ENCODE measurements around the gene IKZF1.

The IKZF1 gene

DNA sequence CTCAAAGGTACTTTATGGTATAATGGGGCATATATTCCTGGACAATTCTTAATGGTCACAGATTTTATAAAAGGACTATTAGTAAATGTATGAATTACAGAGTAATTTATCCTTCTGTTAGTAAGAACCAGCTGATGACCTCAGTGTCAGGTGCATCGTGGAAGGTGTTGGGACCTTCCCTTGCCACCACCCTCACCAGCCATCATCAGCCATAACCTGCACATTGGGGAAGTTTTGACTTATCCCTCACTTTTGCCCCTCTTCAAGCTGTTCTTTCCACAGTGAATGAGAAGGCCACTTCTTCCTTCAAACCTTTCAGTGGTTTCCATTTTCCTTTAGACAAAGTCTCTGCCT is 93.4 kb downstream of the IKZF1 start:
- Histone ChIP-seq H3K36me3 (ENCODE audit: insufficient read depth, low read length) (peaks cover 79% of the 10 kb centered on the region), H3K27me3 (ENCODE audit: insufficient read depth, low read length, poor library complexity, severe bottlenecking) (no peaks in the 10 kb centered on the region), H2AFZ (ENCODE audit: low read length) (no peak overlapping the region), H3K4me2 (ENCODE audit: low read depth, low read length, poor library complexity, severe bottlenecking) (no peak overlapping the region), H3K9me2 (replicated peaks; ENCODE audit: low read depth, low read length) (no peaks in the 10 kb centered on the region), H3K4me3 (ENCODE audit: low read length, poor library complexity, severe bottlenecking) (no peak overlapping the region), H4K20me1 (ENCODE audit: insufficient read depth, low read length, poor library complexity, severe bottlenecking) (peaks cover 12% of the 10 kb centered on the region), H3F3A (ENCODE audit: low read depth) (no peaks in the 10 kb centered on the region), H3K9me3 (ENCODE audit: insufficient read depth, low read depth, low read length) (no peaks in the 10 kb centered on the region), H3K79me2 (ENCODE audit: insufficient read depth, low read length) (no peaks in the 10 kb centered on the region), H3K9ac (ENCODE audit: low read depth, low read length, poor library complexity, severe bottlenecking) (no peak overlapping the region), H3K4me1 (ENCODE audit: insufficient read depth, low read length, poor library complexity, severe bottlenecking) (peaks cover 15% of the 10 kb centered on the region)
- TF ChIP-seq EZH2phosphoT487 (IDR thresholded peaks at IDR 0.05; ENCODE audit: borderline replicate concordance) (no peak), CTCF (conservative IDR thresholded peaks at IDR 0.05; ENCODE audit: low read length) (no peak)

DNA sequence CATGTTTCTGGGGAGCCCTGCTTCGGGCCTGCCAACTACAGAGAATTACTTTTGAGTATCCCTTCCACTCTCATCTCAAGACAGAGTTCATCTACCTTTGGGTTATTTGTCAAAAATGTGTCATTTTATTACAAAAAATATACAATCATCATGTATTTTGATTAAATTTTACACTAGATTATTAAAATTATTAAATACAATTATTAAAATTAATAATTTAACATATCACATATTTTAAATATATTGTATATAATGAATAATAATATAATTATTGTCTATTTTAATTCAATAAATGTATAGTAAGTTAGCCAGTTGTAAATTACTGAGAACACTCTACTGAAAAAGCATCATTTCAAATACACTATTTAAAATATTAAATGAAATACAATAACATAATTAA is 94.7 kb downstream of the IKZF1 start:
- TF ChIP-seq CTCF (conservative IDR thresholded peaks at IDR 0.05; ENCODE audit: low read length) (no peak), EZH2phosphoT487 (IDR thresholded peaks at IDR 0.05; ENCODE audit: borderline replicate concordance) (no peak)
- no peaks in the 10 kb centered on the region for H3F3A ChIP-seq (ENCODE audit: low read depth)
- H3K4me3 ChIP-seq (ENCODE audit: low read length, poor library complexity, severe bottlenecking): no peak overlapping the region
- no peaks in the 10 kb centered on the region for H3K27me3 ChIP-seq (ENCODE audit: insufficient read depth, low read length, poor library complexity, severe bottlenecking)
- H2AFZ ChIP-seq (ENCODE audit: low read length): no peak overlapping the region
- no peak overlapping the region for H3K9ac ChIP-seq (ENCODE audit: low read depth, low read length, poor library complexity, severe bottlenecking)
- no peak overlapping the region for H3K4me2 ChIP-seq (ENCODE audit: low read depth, low read length, poor library complexity, severe bottlenecking)
- H4K20me1 ChIP-seq (ENCODE audit: insufficient read depth, low read length, poor library complexity, severe bottlenecking): peaks cover 12% of the 10 kb centered on the region
- peaks cover 79% of the 10 kb centered on the region; the same call in 1 of the 2 replicates for H3K36me3 ChIP-seq (ENCODE audit: insufficient read depth, low read length)
- peaks cover 15% of the 10 kb centered on the region for H3K4me1 ChIP-seq (ENCODE audit: insufficient read depth, low read length, poor library complexity, severe bottlenecking)
- no peaks in the 10 kb centered on the region for H3K9me2 ChIP-seq (replicated peaks; ENCODE audit: low read depth, low read length)
- H3K79me2 ChIP-seq (ENCODE audit: insufficient read depth, low read length): no peaks in the 10 kb centered on the region
- H3K9me3 ChIP-seq (ENCODE audit: insufficient read depth, low read depth, low read length): no peaks in the 10 kb centered on the region

GRCh38 chr7:50399635-50400034 is 95.1 kb downstream of the IKZF1 start:
- Histone ChIP-seq H3K9ac (ENCODE audit: low read depth, low read length, poor library complexity, severe bottlenecking) (no peak overlapping the region), H2AFZ (ENCODE audit: low read length) (no peak overlapping the region), H3K79me2 (ENCODE audit: insufficient read depth, low read length) (no peaks in the 10 kb centered on the region), H3K9me2 (replicated peaks; ENCODE audit: low read depth, low read length) (no peaks in the 10 kb centered on the region), H4K20me1 (ENCODE audit: insufficient read depth, low read length, poor library complexity, severe bottlenecking) (peaks cover 12% of the 10 kb centered on the region), H3K9me3 (ENCODE audit: insufficient read depth, low read depth, low read length) (no peaks in the 10 kb centered on the region), H3K4me3 (ENCODE audit: low read length, poor library complexity, severe bottlenecking) (no peak overlapping the region), H3K4me1 (ENCODE audit: insufficient read depth, low read length, poor library complexity, severe bottlenecking) (peaks cover 15% of the 10 kb centered on the region), H3F3A (ENCODE audit: low read depth) (no peaks in the 10 kb centered on the region), H3K4me2 (ENCODE audit: low read depth, low read length, poor library complexity, severe bottlenecking) (no peak overlapping the region), H3K27me3 (ENCODE audit: insufficient read depth, low read length, poor library complexity, severe bottlenecking) (no peaks in the 10 kb centered on the region), H3K36me3 (ENCODE audit: insufficient read depth, low read length) (peaks cover 79% of the 10 kb centered on the region; the same call in 1 of the 2 replicates)
- TF ChIP-seq CTCF (conservative IDR thresholded peaks at IDR 0.05; ENCODE audit: low read length) (no peak), EZH2phosphoT487 (IDR thresholded peaks at IDR 0.05; ENCODE audit: borderline replicate concordance) (no peak)

All from Loucy (cell line).